Stomach (tissue), 4 donors: ENCODE data around the gene ZSCAN5B.

Experiments used
- CTCF ChIP-seq, 7 experiments: fragments of 450-650 bp in 4 of 7; fragments of 200-600 bp in 3 of 7; sonication (generic) in 3 of 7; IDR thresholded peaks; one replicate each; pipeline ENCODE4 v1.5.1; 2016 to 2019; ENCODE audit warnings: antibody characterized with exemption in 7 of 7, control low read depth in 2 of 7, mild to moderate bottlenecking in 1 of 7
- EP300 ChIP-seq: sonication (generic); formaldehyde crosslinking; IDR thresholded peaks from one replicate; pipeline ENCODE4 v1.6.1; 2017; ENCODE audit warnings: antibody characterized with exemption
- POLR2A ChIP-seq, 4 donors: fragments of 450-650 bp; IDR thresholded peaks; one replicate each; pipeline ENCODE4 v1.6.1; 2016; ENCODE audit warnings: antibody characterized with exemption in 4 of 4, control low read depth in 2 of 4, mild to moderate bottlenecking in 1 of 4, moderate library complexity in 1 of 4

GRCh38 chr19:56245121-56245740, 47.6 kb upstream of the ZSCAN5B start:
- TF ChIP-seq POLR2A (IDR thresholded peaks at IDR 0.05) = no peak
- no peak for TF ChIP-seq CTCF (IDR thresholded peaks at IDR 0.05)
- no peak for TF ChIP-seq EP300
